ENCODE measurements around the gene DEDD. TPM values are rescaled to one million over a fixed set of nuclear protein-coding genes. Genes with fewer than 3 reads are reported as not detected.

The DEDD gene
- total RNA-seq, 3 donors from 2014 or later, result 28.7 to 39.0 (median 37.6) TPM

DNA sequence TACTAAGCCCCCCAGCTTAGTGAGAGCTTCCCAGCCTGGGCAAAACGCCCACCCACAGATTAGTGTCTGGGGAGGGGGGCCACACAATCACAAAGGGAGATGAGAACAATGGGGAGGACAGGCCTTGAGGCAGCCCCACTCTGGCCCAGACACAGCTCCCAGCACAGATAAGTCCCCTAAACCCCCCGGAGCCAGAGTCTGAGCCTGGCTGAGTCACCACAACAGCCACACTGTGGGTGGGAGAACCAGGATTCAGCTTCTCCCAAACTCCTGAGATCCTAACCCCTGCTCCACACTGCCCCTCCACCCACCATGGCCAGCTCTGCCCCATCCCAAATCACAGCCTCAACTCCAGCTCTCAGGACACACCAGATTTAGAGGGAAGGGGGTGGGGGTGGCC lies 47.3 kb downstream of the DEDD start:
- no peaks in the 10 kb centered on the region for H3K9me3 ChIP-seq
- TF ChIP-seq POLR2A (IDR thresholded peaks at IDR 0.05) (no peak), POLR2AphosphoS5 (IDR thresholded peaks at IDR 0.05) (no peak)
- TF ChIP-seq, protein P1, sequence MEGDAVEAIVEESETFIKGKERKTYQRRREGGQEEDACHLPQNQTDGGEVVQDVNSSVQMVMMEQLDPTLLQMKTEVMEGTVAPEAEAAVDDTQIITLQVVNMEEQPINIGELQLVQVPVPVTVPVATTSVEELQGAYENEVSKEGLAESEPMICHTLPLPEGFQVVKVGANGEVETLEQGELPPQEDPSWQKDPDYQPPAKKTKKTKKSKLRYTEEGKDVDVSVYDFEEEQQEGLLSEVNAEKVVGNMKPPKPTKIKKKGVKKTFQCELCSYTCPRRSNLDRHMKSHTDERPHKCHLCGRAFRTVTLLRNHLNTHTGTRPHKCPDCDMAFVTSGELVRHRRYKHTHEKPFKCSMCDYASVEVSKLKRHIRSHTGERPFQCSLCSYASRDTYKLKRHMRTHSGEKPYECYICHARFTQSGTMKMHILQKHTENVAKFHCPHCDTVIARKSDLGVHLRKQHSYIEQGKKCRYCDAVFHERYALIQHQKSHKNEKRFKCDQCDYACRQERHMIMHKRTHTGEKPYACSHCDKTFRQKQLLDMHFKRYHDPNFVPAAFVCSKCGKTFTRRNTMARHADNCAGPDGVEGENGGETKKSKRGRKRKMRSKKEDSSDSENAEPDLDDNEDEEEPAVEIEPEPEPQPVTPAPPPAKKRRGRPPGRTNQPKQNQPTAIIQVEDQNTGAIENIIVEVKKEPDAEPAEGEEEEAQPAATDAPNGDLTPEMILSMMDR (IDR thresholded peaks at IDR 0.05), result no peak
- H3K4me3 ChIP-seq, result peak overlapping the region in 2 of 3 donors; percentile 60 to 65
- H3K27ac ChIP-seq, result peak overlapping the region; percentile 92 to 98
- H3K36me3 ChIP-seq, result no peaks in the 10 kb centered on the region
- no peaks in the 10 kb centered on the region for H3K27me3 ChIP-seq
- H3K4me1 ChIP-seq, result peaks cover 0 to 15% of the 10 kb centered on the region in 2 donors
- intact Hi-C loops (cut with DNase I; ENCODE audit: low total_unique reads), result no loop called here
- DNase-seq (ENCODE audit: low spot score in 2 of 2), result no peak

GRCh38 chr1:161084597-161084988 lies 47.9 kb downstream of the DEDD start:
- H3K4me1 ChIP-seq, result peaks cover 0 to 15% of the 10 kb centered on the region in 2 donors
- TF ChIP-seq POLR2AphosphoS5 (IDR thresholded peaks at IDR 0.05) (no peak), POLR2A (IDR thresholded peaks at IDR 0.05) (no peak)
- TF ChIP-seq, protein P1 (IDR thresholded peaks at IDR 0.05), result no peak
- no peaks in the 10 kb centered on the region for H3K9me3 ChIP-seq
- no peak for DNase-seq (ENCODE audit: low spot score in 2 of 2)
- H3K36me3 ChIP-seq, result no peaks in the 10 kb centered on the region
- peak overlapping the region; percentile 92 to 98 for H3K27ac ChIP-seq
- no peaks in the 10 kb centered on the region for H3K27me3 ChIP-seq
- peak overlapping the region in 2 of 3 donors; percentile 60 to 65 for H3K4me3 ChIP-seq
- intact Hi-C loops (cut with DNase I; ENCODE audit: low total_unique reads), result no loop called here

DNA sequence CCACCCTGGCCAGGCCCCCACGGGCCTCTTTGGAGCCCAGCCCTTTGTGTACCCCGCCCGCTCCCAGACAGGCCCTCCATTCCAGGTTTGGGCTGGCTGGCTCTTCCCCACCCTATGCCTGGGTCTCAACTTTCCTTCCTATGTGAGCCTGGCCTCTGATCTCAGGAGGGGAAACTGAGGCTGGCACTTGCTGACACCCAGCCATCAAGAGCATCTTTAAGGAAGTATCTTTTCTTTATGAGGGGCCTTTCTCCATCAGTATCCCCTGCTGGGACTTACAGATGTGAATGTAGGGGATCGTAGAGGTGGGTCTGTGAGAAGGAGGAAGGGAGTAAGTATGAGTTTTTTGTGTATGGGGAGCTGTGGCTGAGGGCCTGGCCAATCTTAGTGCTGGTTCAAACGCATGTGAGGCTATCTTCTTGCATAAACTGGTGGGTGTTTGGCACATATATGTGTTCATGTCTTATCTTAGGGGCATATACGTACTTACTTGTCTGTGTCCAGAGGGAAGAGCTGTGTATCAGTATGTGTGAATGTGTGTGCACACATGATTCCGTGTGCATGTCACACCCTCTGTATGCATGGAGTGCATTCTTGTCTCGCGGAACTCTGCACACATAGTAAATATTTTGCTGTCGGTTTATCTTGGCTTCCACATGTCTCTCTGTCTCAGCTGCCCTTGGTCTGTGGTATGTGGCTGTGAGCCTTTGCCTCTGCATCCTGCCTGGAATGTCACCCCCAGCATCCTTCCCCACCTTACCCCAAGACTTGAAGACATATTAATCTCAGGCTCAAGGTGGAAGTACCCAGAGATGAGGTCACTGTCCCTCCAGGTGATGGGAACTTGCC lies 48.5 kb downstream of the DEDD start:
- H3K9me3 ChIP-seq, result no peaks in the 10 kb centered on the region
- H3K27ac ChIP-seq, result peak overlapping the region; percentile 92 to 98
- peaks cover 0 to 15% of the 10 kb centered on the region in 2 donors for H3K4me1 ChIP-seq

GRCh38 chr1:161082996-161083747 lies 49.3 kb downstream of the DEDD start:
- Histone ChIP-seq H3K27me3 (no peaks in the 10 kb centered on the region), H3K4me3 (peak overlapping the region in 2 of 3 donors; percentile 9 to 44), H3K4me1 (peaks cover 0 to 15% of the 10 kb centered on the region in 2 donors), H3K27ac (peak overlapping the region; percentile 92 to 98), H3K9me3 (no peaks in the 10 kb centered on the region), H3K36me3 (no peaks in the 10 kb centered on the region)
- TF ChIP-seq POLR2A (IDR thresholded peaks at IDR 0.05) (peak; percentile 24), POLR2AphosphoS5 (IDR thresholded peaks at IDR 0.05) (peak; percentile 56 to 93 (median 84))
- TF ChIP-seq, protein P1 (IDR thresholded peaks at IDR 0.05), result peak in 1 of 3 donors; percentile 41
- intact Hi-C loops (cut with DNase I; ENCODE audit: low total_unique reads), result no loop called here
- peak; percentile 94 to 96 for DNase-seq (ENCODE audit: low spot score in 2 of 2)

More for the DNA sequence above, 48.5 kb downstream of the DEDD start:
- intact Hi-C loops (cut with DNase I; ENCODE audit: low total_unique reads), result no loop called here
- Histone ChIP-seq H3K4me3 (peak overlapping the region in 1 of 3 donors; percentile 44), H3K36me3 (no peaks in the 10 kb centered on the region), H3K27me3 (no peaks in the 10 kb centered on the region)
- TF ChIP-seq, protein P1 (IDR thresholded peaks at IDR 0.05), result no peak
- no peak for TF ChIP-seq POLR2A (IDR thresholded peaks at IDR 0.05)
- TF ChIP-seq POLR2AphosphoS5 (IDR thresholded peaks at IDR 0.05), result no peak
- no peak for DNase-seq (ENCODE audit: low spot score in 2 of 2)
